MCF 10A (cell line): ENCODE results near the gene NRIP1. TPM values are rescaled to one million over a fixed set of nuclear protein-coding genes. Genes with fewer than 3 reads are reported as not detected.

Experiments
- BruUV-seq: library from RNA; stranded (reverse); fragments of 400-500 nt; replicated peaks from 2 replicates; lab custom pipeline; 2021; lab: Mats Ljungman, UMichigan
- CTCF ChIA-PET: fragments of 300-600 bp; sonication (Branson Sonifier 250); formaldehyde crosslinking; extraction: SDS; loops from one replicate; lab custom pipeline; 2021; ENCODE audit warnings: antibody characterized with exemption, inconsistent platforms; lab: Yijun Ruan, JAX
- POLR2A ChIA-PET: fragments of 300-600, 350-650 bp; sonication (Branson Sonifier 250); formaldehyde crosslinking; extraction: SDS; loops from one replicate; lab custom pipeline; 2020; ENCODE audit warnings: antibody characterized with exemption, inconsistent platforms; lab: Yijun Ruan, JAX
- DNase-seq: peaks from one replicate; pipeline ENCODE4 v3.0.0-alpha.2; 2018; ENCODE audit not compliant: unreplicated experiment
- H3K27ac Mint-ChIP-seq: one replicate; pipeline ENCODE4 v1.8.0; 2022; ENCODE audit warnings: mild to moderate bottlenecking, low read depth, mixed read lengths; ENCODE audit not compliant: unreplicated experiment
- H3K27me3 Mint-ChIP-seq: one replicate; pipeline ENCODE4 v1.8.0; 2022; ENCODE audit warnings: mixed read lengths; ENCODE audit not compliant: insufficient read depth, unreplicated experiment
- H3K36me3 Mint-ChIP-seq: one replicate; pipeline ENCODE4 v1.8.0; 2022; ENCODE audit warnings: mild to moderate bottlenecking, moderate library complexity, mixed read lengths; ENCODE audit not compliant: insufficient read depth, unreplicated experiment
- H3K4me1 Mint-ChIP-seq: one replicate; pipeline ENCODE4 v1.8.0; 2022; ENCODE audit warnings: mixed read lengths; ENCODE audit not compliant: insufficient read depth, unreplicated experiment
- H3K4me3 Mint-ChIP-seq: one replicate; pipeline ENCODE4 v1.8.0; 2022; ENCODE audit warnings: mild to moderate bottlenecking, moderate library complexity, mixed read lengths; ENCODE audit not compliant: unreplicated experiment
- H3K9me3 Mint-ChIP-seq: one replicate; pipeline ENCODE4 v1.8.0; 2022; ENCODE audit warnings: mixed read lengths; ENCODE audit not compliant: unreplicated experiment
- CTCF ChIP-seq: fragments of 200-600 bp; IDR thresholded peaks from one replicate; pipeline ENCODE4 v1.8.0; 2022; ENCODE audit warnings: antibody characterized with exemption, mild to moderate bottlenecking; ENCODE audit not compliant: unreplicated experiment
- intact Hi-C: fragments of 100-400 bp; cut with micrococcal nuclease; formaldehyde crosslinking; loops from 2 replicates; pipeline ENCODE4 v1.14.1; 2022
- total RNA-seq: library from RNA; stranded (reverse); gene quantifications from 2 replicates; pipeline ENCODE4 v1.2.3, GENCODE V29; 2022

NRIP1 gene
- total RNA-seq, 1 experiment from 2014 or later: 31.4 TPM

DNA sequence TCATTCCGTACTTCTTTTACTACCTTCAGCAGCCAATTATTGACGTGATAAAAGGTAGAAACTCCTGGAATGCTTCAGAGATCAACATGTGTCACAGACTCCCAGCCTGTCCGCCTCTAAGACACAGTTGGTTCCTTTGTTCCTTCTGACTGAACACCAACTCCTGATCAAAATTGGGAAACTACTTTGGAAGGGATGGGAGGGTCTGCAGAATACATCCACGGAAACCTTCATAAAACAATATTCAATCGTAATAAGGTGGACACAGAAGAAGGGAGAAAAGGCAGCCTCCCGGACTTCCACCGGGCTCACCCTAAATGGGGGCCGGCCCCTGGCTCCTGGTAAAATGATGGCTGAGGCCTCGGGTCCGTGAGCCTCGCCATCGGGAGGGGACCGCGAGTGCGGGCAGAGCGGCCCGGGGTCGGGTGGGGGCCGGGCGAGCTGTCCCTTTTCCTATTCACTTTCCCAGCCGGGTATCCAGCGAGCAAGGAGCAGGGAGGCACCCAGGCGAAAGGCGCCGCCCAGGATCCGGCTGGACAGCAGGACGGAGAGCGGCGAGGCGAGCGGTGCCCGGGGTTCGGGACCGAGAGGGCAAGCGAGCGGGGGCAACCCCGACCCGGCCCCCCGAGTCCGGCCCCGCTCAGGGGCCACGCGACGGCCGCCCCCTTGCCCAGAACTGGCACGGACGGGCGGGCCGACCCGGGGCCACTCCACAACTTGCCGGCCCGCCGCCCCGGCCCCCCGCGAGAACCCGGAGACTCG, 805 bp downstream of the NRIP1 start:
- Mint-ChIP-seq H3K9me3 (no peaks in the 10 kb centered on the region), H3K27me3 (no peaks in the 10 kb centered on the region), H3K4me3 (peak overlapping the region; percentile 77), H3K4me1 (peaks cover 32% of the 10 kb centered on the region), H3K27ac (peak overlapping the region; percentile 80), H3K36me3 (no peaks in the 10 kb centered on the region)
- ChIA-PET CTCF (interaction anchor here (0.7 to 2.3 kb wide), 6 partner anchors 10 to 1827 kb away, joined by 3 to 17 read pairs (median 4); no protein-coding TSS in a partner anchor), POLR2A (interaction anchor here (0.8 to 3.7 kb wide), 14 partner anchors 14 to 785 kb away, joined by 3 to 30 read pairs (median 6); partner anchors contain the start of gene HSPA13)
- no peak for TF ChIP-seq CTCF
- BruUV-seq: no TSS peak
- intact Hi-C loops: loop anchor here (1.0 to 10.0 kb wide), 5 partner anchors 200 to 763 kb away; no protein-coding TSS in a partner anchor
- DNase-seq: peak; percentile 47

GRCh38 chr21:15063081-15063813, 1.6 kb downstream of the NRIP1 start:
- Mint-ChIP-seq H3K27me3 (no peaks in the 10 kb centered on the region), H3K4me3 (peak overlapping the region; percentile 77), H3K9me3 (no peaks in the 10 kb centered on the region), H3K4me1 (peaks cover 39% of the 10 kb centered on the region), H3K36me3 (no peaks in the 10 kb centered on the region), H3K27ac (peak overlapping the region; percentile 80)
- ChIA-PET POLR2A (interaction anchor here (0.6 to 3.7 kb wide), 4 partner anchors 15 to 544 kb away, joined by 3 to 13 read pairs (median 6); no protein-coding TSS in a partner anchor), CTCF (interaction anchor here (0.5 to 1.9 kb wide), 6 partner anchors 173 to 490 kb away, joined by 3 to 12 read pairs (median 6); no protein-coding TSS in a partner anchor)
- intact Hi-C loops: loop anchor here (1.0 to 10.0 kb wide), 5 partner anchors 199 to 764 kb away; no protein-coding TSS in a partner anchor
- TSS peak; percentile 29 for BruUV-seq
- peak; percentile 33 for DNase-seq
- no peak for TF ChIP-seq CTCF

DNA sequence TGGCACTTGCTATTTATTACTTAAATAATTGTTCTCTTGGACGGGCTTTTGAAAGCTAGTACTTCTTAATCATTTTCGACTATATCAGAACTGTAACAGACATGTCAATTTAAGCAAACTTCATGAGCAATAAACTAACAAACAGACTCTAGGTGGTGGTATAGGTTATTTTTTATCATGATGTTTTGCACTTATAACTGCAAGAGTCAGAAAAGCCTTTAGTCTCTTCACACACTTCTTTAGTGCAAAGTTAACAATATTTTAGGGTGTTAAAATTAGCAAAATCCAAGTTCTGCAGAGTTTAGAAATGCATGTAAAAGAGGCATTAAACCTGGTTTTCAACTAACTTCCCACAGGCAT, 2.2 kb downstream of the NRIP1 start:
- POLR2A ChIA-PET: interaction anchor here (0.6 to 1.5 kb wide), 3 partner anchors 420 to 670 kb away, joined by 3 to 5 read pairs (median 3); no protein-coding TSS in a partner anchor
- CTCF ChIA-PET: interaction anchor here (0.5 to 1.9 kb wide), 6 partner anchors 159 to 490 kb away, joined by 3 to 12 read pairs (median 4); no protein-coding TSS in a partner anchor

More for the DNA sequence above, 2.2 kb downstream of the NRIP1 start:
- BruUV-seq: no TSS peak
- no peaks in the 10 kb centered on the region for H3K36me3 Mint-ChIP-seq
- H3K4me3 Mint-ChIP-seq: peak overlapping the region; percentile 77
- H3K9me3 Mint-ChIP-seq: no peaks in the 10 kb centered on the region
- DNase-seq: peak; percentile 42
- peak overlapping the region; percentile 80 for H3K27ac Mint-ChIP-seq
- intact Hi-C loops: loop anchor here (1.0 to 10.0 kb wide), 4 partner anchors 222 to 764 kb away; no protein-coding TSS in a partner anchor
- H3K27me3 Mint-ChIP-seq: no peaks in the 10 kb centered on the region
- peaks cover 39% of the 10 kb centered on the region for H3K4me1 Mint-ChIP-seq
- TF ChIP-seq CTCF: no peak
